Endothelial cell of umbilical vein (primary cell): ENCODE results near the gene ABLIM2. TPM values are rescaled to one million over a fixed set of nuclear protein-coding genes. Genes with fewer than 3 reads are reported as not detected.

Experiments
- BruUV-seq: library from RNA; stranded (reverse); fragments of 400-500 nt; replicated peaks from 2 replicates; lab custom pipeline; 2021; lab: Mats Ljungman, UMichigan
- CTCF ChIA-PET: fragments of 300-600, 350-600 bp; sonication (Branson Sonifier 250); formaldehyde crosslinking; loops from one replicate; lab custom pipeline; 2021; ENCODE audit warnings: antibody characterized with exemption, inconsistent platforms; lab: Charles Lee
- POLR2A ChIA-PET: fragments of 300-600, 350-600 bp; sonication (Branson Sonifier 250); formaldehyde crosslinking; loops from one replicate; lab custom pipeline; 2021; ENCODE audit warnings: antibody characterized with exemption, inconsistent platforms; lab: Charles Lee
- DNase-seq: peaks from one replicate; pipeline ENCODE4 v3.0.0-alpha.2; 2011; ENCODE audit warnings: low read depth, low spot score
- FAIRE-seq: peaks from 2 replicates; lab custom pipeline; 2011; peaks lifted over from hg19 to GRCh38; lab: Jason Lieb, UNC
- H2AFZ ChIP-seq: 2 replicates; pipeline ENCODE4 v1.6.0; 2012; ENCODE audit warnings: low read depth, low read length, control low read depth, inconsistent platforms
- H3K27ac ChIP-seq: 2 replicates; pipeline ENCODE4 v1.5.1; 2011; ENCODE audit warnings: low read depth, mild to moderate bottlenecking, control low read depth, low read length, moderate library complexity; ENCODE audit not compliant: insufficient read depth
- H3K27me3 ChIP-seq, 2 experiments: 2 replicates each; pipeline versions ENCODE4 v1.6.0 to v1.6.1; 2011; ENCODE audit warnings: low read length in 2 of 2, mixed read lengths in 1 of 2; ENCODE audit not compliant: control insufficient read depth in 2 of 2, insufficient read depth in 2 of 2
- H3K36me3 ChIP-seq, 2 experiments: 2 replicates in 1 of 2; 3 replicates in 1 of 2; pipeline ENCODE4 v1.5.1; 2011; ENCODE audit warnings: low read length in 2 of 2, mild to moderate bottlenecking in 1 of 2, moderate library complexity in 1 of 2; ENCODE audit not compliant: control insufficient read depth in 2 of 2, insufficient read depth in 2 of 2; ENCODE audit errors: extremely low read depth in 1 of 2
- H3K4me1 ChIP-seq: 3 replicates; pipeline ENCODE4 v1.5.1; 2011; ENCODE audit warnings: mild to moderate bottlenecking, low read length; ENCODE audit not compliant: control insufficient read depth, insufficient read depth; ENCODE audit errors: extremely low read depth
- H3K4me2 ChIP-seq: 2 replicates; pipeline ENCODE4 v1.6.1; 2011; ENCODE audit warnings: low read length, control low read depth, mixed read lengths; ENCODE audit not compliant: insufficient read depth
- H3K4me3 ChIP-seq, 3 experiments: fragments of 200-600 bp in 1 of 3; sonication (generic), shearing (Covaris generic) in 1 of 3; replicated peaks in 1 of 3; 2 replicates each; pipeline ENCODE4 v1.5.1; 2011 to 2016; ENCODE audit warnings: control low read depth in 3 of 3, low read length in 3 of 3, mild to moderate bottlenecking in 2 of 3, inconsistent platforms in 1 of 3, low read depth in 1 of 3, moderate library complexity in 1 of 3; ENCODE audit not compliant: insufficient read depth in 1 of 3
- H3K79me2 ChIP-seq: 2 replicates; pipeline ENCODE4 v1.6.0; 2012; ENCODE audit warnings: low read length, inconsistent platforms; ENCODE audit not compliant: control insufficient read depth, insufficient read depth
- H3K9ac ChIP-seq: replicated peaks from 2 replicates; pipeline ENCODE3; 2011; ENCODE audit warnings: low read length, control low read depth; ENCODE audit not compliant: insufficient read depth; ENCODE audit errors: extremely low read depth
- H3K9me1 ChIP-seq: replicated peaks from 3 replicates; pipeline ENCODE4 v1.6.0; 2011; ENCODE audit warnings: mild to moderate bottlenecking, low read length; ENCODE audit not compliant: control insufficient read depth, insufficient read depth; ENCODE audit errors: extremely low read depth
- H3K9me3 ChIP-seq: replicated peaks from 2 replicates; pipeline ENCODE4 v1.5.1; 2012; ENCODE audit warnings: low read length, inconsistent platforms; ENCODE audit not compliant: control insufficient read depth, insufficient read depth
- H4K20me1 ChIP-seq: replicated peaks from 2 replicates; pipeline ENCODE3; 2011; ENCODE audit warnings: mild to moderate bottlenecking, low read length; ENCODE audit not compliant: control insufficient read depth, insufficient read depth; ENCODE audit errors: extremely low read depth
- EZH2 ChIP-seq: IDR thresholded peaks from 2 replicates; pipeline ENCODE4 v1.6.1; 2012; ENCODE audit warnings: borderline replicate concordance, low read depth, mild to moderate bottlenecking, moderate library complexity, low read length, inconsistent platforms; ENCODE audit not compliant: severe bottlenecking
- FOS ChIP-seq: IDR thresholded peaks from 2 replicates; pipeline ENCODE4 v1.6.1; 2011; ENCODE audit warnings: mild to moderate bottlenecking, low read length, moderate library complexity, borderline replicate concordance; ENCODE audit not compliant: insufficient read depth
- GATA2 ChIP-seq: IDR thresholded peaks from 2 replicates; pipeline ENCODE4 v1.7.0; 2011; ENCODE audit warnings: low read depth, mild to moderate bottlenecking, moderate library complexity, mixed read lengths, low read length; ENCODE audit not compliant: insufficient read length, insufficient read depth
- JUN ChIP-seq: IDR thresholded peaks from 2 replicates; pipeline ENCODE4 v1.6.1; 2011; ENCODE audit warnings: borderline replicate concordance, low read depth; ENCODE audit not compliant: insufficient read length, insufficient read depth
- MYC ChIP-seq: IDR thresholded peaks from one replicate; pipeline ENCODE4 v1.6.1; 2011; ENCODE audit warnings: mild to moderate bottlenecking, low read depth, low read length
- POLR2A ChIP-seq: IDR thresholded peaks from 2 replicates; pipeline ENCODE4 v1.6.1; 2012; ENCODE audit warnings: low read depth, mild to moderate bottlenecking, control low read depth, low read length
- POLR2AphosphoS5 ChIP-seq: IDR thresholded peaks from 2 replicates; pipeline ENCODE4 v1.6.1; 2012; ENCODE audit warnings: low read depth, mild to moderate bottlenecking, control low read depth, low read length, moderate library complexity; ENCODE audit not compliant: insufficient read depth
- dilution Hi-C: fragments of 300-500 bp; cut with MboI; formaldehyde crosslinking; loops from one replicate; pipeline ENCODE4 v1.15.0; 2019; ENCODE audit warnings: low sequenced_read_pairs; ENCODE audit not compliant: extremely low pct_ligation_motif_present
- intact Hi-C: fragments of 100-400 bp; cut with micrococcal nuclease; formaldehyde crosslinking; loops from one replicate; pipeline ENCODE4 v1.10.0; 2022
- polyA plus RNA-seq, 4 experiments: library from polyadenylated mRNA; depleted of rRNA in 3 of 4; stranded (reverse) in 3 of 4; unstranded in 1 of 4; fragments of >200 nt; gene quantifications; 2 replicates each; pipeline versions ENCODE4 v1.2.1 to v1.2.3, GENCODE V29; 2011 to 2012; ENCODE audit warnings: missing spikeins in 1 of 4
- total RNA-seq: library from RNA; stranded (reverse); gene quantifications from 2 replicates; pipeline ENCODE4 v1.2.3, GENCODE V29; 2021
- TF ChIP-seq, protein P1 (sequence below): IDR thresholded peaks from 2 replicates; pipeline ENCODE4 v1.6.1; 2011; ENCODE audit not compliant: insufficient read depth, insufficient read length
- TF ChIP-seq, protein P2 (sequence below), 2 donors: IDR thresholded peaks; 1 replicate in 1 of 2; 2 replicates in 1 of 2; pipeline ENCODE4 v1.5.1; 2011; ENCODE audit warnings: low read length in 2 of 2, mild to moderate bottlenecking in 2 of 2, moderate library complexity in 2 of 2, control low read depth in 1 of 2, inconsistent platforms in 1 of 2, low read depth in 1 of 2; ENCODE audit not compliant: insufficient read depth in 1 of 2; ENCODE audit errors: extremely low read depth in 1 of 2

The ABLIM2 gene
- total and polyA plus RNA-seq, 2 donors (not counting 3 experiments of a cell fraction or from before 2014, with no cell fraction given), result 0.28 to 0.66 TPM

DNA sequence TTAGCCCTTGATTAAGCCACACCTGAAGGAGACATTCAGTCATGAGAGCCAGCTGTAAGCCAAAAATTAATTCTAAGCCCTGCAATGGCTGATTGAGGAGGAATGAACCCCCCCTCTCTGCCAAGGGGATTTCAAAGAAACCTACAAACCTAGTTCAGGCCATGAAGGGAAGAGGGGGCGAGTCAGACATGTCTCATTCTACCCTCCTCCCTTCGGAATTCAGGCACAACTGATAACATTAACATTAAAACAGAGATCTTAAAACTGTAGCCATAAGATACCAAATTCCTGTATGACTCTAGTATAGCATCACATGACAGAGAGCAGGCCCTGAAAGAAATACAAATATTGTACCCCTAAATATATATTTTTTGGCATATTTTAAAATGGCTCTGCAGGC is 178.6 kb downstream of the ABLIM2 start:
- no peak for FAIRE-seq
- H2AFZ ChIP-seq, result no peak overlapping the region
- ChIA-PET POLR2A (no interaction called here), CTCF (interaction anchor here (0.7 to 1.4 kb wide), 2 partner anchors 40 to 176 kb away, joined by 3 to 5 read pairs; partner anchors contain the start of gene AFAP1)
- DNase-seq, result no peak
- no peak overlapping the region for H3K9ac ChIP-seq
- BruUV-seq, result no TSS peak
- no peak overlapping the region for H3K4me2 ChIP-seq
- dilution Hi-C loops (no loop called here), intact Hi-C loops (no loop called here)
- no peaks in the 10 kb centered on the region for H3K9me3 ChIP-seq
- H3K79me2 ChIP-seq, result no peaks in the 10 kb centered on the region
- no peak for TF ChIP-seq POLR2AphosphoS5
- TF ChIP-seq JUN, result no peak
- TF ChIP-seq MYC, result no peak
- TF ChIP-seq, protein P1, sequence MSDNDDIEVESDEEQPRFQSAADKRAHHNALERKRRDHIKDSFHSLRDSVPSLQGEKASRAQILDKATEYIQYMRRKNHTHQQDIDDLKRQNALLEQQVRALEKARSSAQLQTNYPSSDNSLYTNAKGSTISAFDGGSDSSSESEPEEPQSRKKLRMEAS, result no peak
- no peak for TF ChIP-seq POLR2A
- TF ChIP-seq FOS, result no peak
- TF ChIP-seq GATA2, result no peak
- no peak for TF ChIP-seq EZH2
- no peaks in the 10 kb centered on the region for H3K9me1 ChIP-seq
- no peak overlapping the region for H3K4me3 ChIP-seq
- no peak overlapping the region for H3K27ac ChIP-seq
- no peaks in the 10 kb centered on the region for H3K4me1 ChIP-seq
- no peaks in the 10 kb centered on the region for H3K36me3 ChIP-seq
- no peaks in the 10 kb centered on the region for H4K20me1 ChIP-seq
- H3K27me3 ChIP-seq, result no peaks in the 10 kb centered on the region

DNA sequence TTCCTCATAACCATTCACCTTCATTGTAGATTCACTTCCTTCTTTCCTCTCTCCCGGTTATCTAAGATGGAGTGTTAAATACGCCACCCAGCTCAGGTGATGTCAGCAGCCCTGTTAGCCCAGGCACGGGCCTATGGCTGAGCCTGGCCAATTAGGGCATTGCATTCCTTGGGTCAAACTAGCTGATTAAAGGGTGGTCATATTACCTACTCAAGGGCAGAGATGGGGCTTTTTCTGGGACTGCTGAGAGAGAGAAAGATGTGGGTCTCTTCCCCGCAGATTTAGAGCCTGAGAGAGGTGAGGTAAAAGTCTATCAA is 179.0 kb downstream of the ABLIM2 start:
- no peak overlapping the region for H3K4me2 ChIP-seq
- FAIRE-seq (no peak), DNase-seq (no peak)
- dilution Hi-C loops, result no loop called here
- H3K4me3 ChIP-seq, result no peak overlapping the region
- H3K36me3 ChIP-seq, result no peaks in the 10 kb centered on the region
- no peak overlapping the region for H3K27ac ChIP-seq
- H4K20me1 ChIP-seq, result no peaks in the 10 kb centered on the region
- TF ChIP-seq, protein P2, sequence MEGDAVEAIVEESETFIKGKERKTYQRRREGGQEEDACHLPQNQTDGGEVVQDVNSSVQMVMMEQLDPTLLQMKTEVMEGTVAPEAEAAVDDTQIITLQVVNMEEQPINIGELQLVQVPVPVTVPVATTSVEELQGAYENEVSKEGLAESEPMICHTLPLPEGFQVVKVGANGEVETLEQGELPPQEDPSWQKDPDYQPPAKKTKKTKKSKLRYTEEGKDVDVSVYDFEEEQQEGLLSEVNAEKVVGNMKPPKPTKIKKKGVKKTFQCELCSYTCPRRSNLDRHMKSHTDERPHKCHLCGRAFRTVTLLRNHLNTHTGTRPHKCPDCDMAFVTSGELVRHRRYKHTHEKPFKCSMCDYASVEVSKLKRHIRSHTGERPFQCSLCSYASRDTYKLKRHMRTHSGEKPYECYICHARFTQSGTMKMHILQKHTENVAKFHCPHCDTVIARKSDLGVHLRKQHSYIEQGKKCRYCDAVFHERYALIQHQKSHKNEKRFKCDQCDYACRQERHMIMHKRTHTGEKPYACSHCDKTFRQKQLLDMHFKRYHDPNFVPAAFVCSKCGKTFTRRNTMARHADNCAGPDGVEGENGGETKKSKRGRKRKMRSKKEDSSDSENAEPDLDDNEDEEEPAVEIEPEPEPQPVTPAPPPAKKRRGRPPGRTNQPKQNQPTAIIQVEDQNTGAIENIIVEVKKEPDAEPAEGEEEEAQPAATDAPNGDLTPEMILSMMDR (IDR thresholded peaks at IDR 0.05; ENCODE audit: extremely low read depth in 1 of 2, insufficient read depth in 1 of 2, low read depth in 1 of 2, low read length in 2 of 2), result no peak
- TF ChIP-seq FOS, result no peak
- no peak for TF ChIP-seq POLR2A
- no peak for TF ChIP-seq GATA2
- TF ChIP-seq EZH2, result no peak
- no peak for TF ChIP-seq MYC
- TF ChIP-seq POLR2AphosphoS5, result no peak
- TF ChIP-seq, protein P1, result no peak
- no peak for TF ChIP-seq JUN
- POLR2A ChIA-PET, result no interaction called here
- no peak overlapping the region for H2AFZ ChIP-seq
- no peaks in the 10 kb centered on the region for H3K9me1 ChIP-seq
- no peaks in the 10 kb centered on the region for H3K4me1 ChIP-seq
- no peaks in the 10 kb centered on the region for H3K79me2 ChIP-seq
- intact Hi-C loops, result no loop called here
- no peak overlapping the region for H3K9ac ChIP-seq
- no peaks in the 10 kb centered on the region for H3K9me3 ChIP-seq
- no TSS peak for BruUV-seq
- no peaks in the 10 kb centered on the region for H3K27me3 ChIP-seq
- CTCF ChIA-PET, result interaction anchor here (1.4 kb wide), 2 partner anchors 8 to 175 kb away, joined by 5 to 7 read pairs; no protein-coding TSS in a partner anchor
